ENCODE measurements around the gene HOXA2.

The HOXA2 gene

GRCh38 chr7:27112361-27112760 is 9.9 kb upstream of the HOXA2 start:
- Histone ChIP-seq H3K9ac (ENCODE audit: low read length) (no peak overlapping the region), H3K9me3 (ENCODE audit: control insufficient read depth, low read depth, low read length) (no peaks in the 10 kb centered on the region), H3K27me3 (ENCODE audit: control insufficient read depth, insufficient read depth, low read length) (peaks cover 97% of the 10 kb centered on the region), H3K4me3 (ENCODE audit: low read length) (no peak overlapping the region), H3K4me1 (ENCODE audit: control insufficient read depth, low read depth, low read length) (no peaks in the 10 kb centered on the region), H3K36me3 (ENCODE audit: control insufficient read depth, low read depth, low read length) (no peaks in the 10 kb centered on the region), H3K27ac (ENCODE audit: low read length) (no peak overlapping the region)

DNA sequence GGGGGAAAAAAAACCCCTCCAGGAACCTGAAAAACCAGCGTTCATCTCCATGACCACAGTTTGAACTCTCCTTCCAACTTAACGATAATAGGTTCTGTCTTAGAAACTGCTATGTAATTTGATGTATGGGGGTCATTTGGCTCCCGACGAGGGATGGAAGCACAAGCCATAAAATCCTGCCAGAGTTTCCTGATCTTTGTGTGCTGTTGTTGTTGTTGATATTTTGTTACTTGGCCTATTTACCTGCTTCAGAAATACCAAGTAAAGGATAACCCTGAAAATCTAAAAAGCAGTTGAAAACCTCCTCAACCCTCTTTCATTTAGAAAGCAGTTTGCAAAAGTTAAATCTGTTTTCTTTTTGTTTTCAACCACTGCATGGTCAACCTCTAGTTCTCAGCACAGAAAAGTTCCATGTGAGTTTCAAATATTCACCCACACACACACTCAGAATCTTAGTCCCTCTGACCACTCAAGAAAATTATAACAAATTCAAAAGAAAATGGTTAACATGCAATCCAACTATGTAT is 9.3 kb upstream of the HOXA2 start:
- no peak overlapping the region for H3K4me3 ChIP-seq (ENCODE audit: low read length)
- no peak overlapping the region for H3K9ac ChIP-seq (ENCODE audit: low read length)
- H3K36me3 ChIP-seq (ENCODE audit: control insufficient read depth, low read depth, low read length) = no peaks in the 10 kb centered on the region
- H3K4me1 ChIP-seq (ENCODE audit: control insufficient read depth, low read depth, low read length) = no peaks in the 10 kb centered on the region
- peaks cover 97% of the 10 kb centered on the region for H3K27me3 ChIP-seq (ENCODE audit: control insufficient read depth, insufficient read depth, low read length)
- no peak overlapping the region for H3K27ac ChIP-seq (ENCODE audit: low read length)
- H3K9me3 ChIP-seq (ENCODE audit: control insufficient read depth, low read depth, low read length) = no peaks in the 10 kb centered on the region

GRCh38 chr7:27111042-27111750 is 8.7 kb upstream of the HOXA2 start:
- Histone ChIP-seq H3K27me3 (ENCODE audit: control insufficient read depth, insufficient read depth, low read length) (peaks cover 97% of the 10 kb centered on the region), H3K4me3 (ENCODE audit: low read length) (no peak overlapping the region), H3K27ac (ENCODE audit: low read length) (no peak overlapping the region), H3K36me3 (ENCODE audit: control insufficient read depth, low read depth, low read length) (no peaks in the 10 kb centered on the region), H3K4me1 (ENCODE audit: control insufficient read depth, low read depth, low read length) (no peaks in the 10 kb centered on the region), H3K9ac (ENCODE audit: low read length) (no peak overlapping the region), H3K9me3 (ENCODE audit: control insufficient read depth, low read depth, low read length) (no peaks in the 10 kb centered on the region)

- Histone ChIP-seq H3K27ac (ENCODE audit: low read length) (no peak overlapping the region), H3K27me3 (ENCODE audit: control insufficient read depth, insufficient read depth, low read length) (peaks cover 97% of the 10 kb centered on the region), H3K4me1 (ENCODE audit: control insufficient read depth, low read depth, low read length) (no peaks in the 10 kb centered on the region), H3K36me3 (ENCODE audit: control insufficient read depth, low read depth, low read length) (no peaks in the 10 kb centered on the region), H3K9me3 (ENCODE audit: control insufficient read depth, low read depth, low read length) (no peaks in the 10 kb centered on the region), H3K9ac (ENCODE audit: low read length) (no peak overlapping the region), H3K4me3 (ENCODE audit: low read length) (peak overlapping the region; percentile 17)
Measured at GRCh38 chr7:27110186-27111031, 7.9 kb upstream of the HOXA2 start.

DNA sequence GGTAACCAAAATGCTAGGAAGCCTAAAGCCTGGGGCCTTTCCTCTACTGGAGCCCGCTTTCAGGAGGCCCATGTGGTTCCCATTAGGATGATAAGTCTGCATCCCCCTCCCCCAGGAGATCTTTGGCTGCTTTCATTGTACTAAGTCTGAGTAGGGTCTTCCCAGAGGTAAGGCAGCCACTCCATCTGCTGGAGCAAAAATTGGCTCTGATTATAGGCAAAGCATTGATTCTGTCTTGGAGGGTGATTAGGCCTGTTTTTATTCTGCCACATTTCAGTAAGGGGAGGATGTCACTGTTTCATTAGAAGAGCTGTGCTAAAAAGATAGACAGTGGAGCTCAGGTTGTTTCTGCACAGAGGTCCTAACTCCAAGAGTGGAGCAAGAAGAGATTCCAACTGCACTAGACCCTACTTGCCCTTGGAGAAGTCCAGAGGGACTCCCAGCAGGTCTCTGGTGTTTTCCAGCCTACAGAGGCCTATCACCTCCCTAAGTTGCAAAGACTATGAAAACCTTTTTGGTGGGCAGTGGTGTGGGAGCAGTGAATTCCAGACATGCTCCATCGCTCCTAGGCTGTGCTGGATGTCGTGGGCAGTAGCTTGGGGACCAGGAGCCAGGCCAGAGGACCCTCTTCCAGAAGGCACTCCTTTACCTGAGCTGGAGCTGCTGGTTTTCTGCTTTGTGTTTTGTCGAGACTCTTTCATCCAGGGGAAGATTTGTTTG is 7.1 kb upstream of the HOXA2 start:
- peaks cover 97% of the 10 kb centered on the region for H3K27me3 ChIP-seq (ENCODE audit: control insufficient read depth, insufficient read depth, low read length)
- no peak overlapping the region for H3K27ac ChIP-seq (ENCODE audit: low read length)
- no peaks in the 10 kb centered on the region for H3K4me1 ChIP-seq (ENCODE audit: control insufficient read depth, low read depth, low read length)
- no peak overlapping the region for H3K9ac ChIP-seq (ENCODE audit: low read length)
- H3K4me3 ChIP-seq (ENCODE audit: low read length) = no peak overlapping the region
- H3K36me3 ChIP-seq (ENCODE audit: control insufficient read depth, low read depth, low read length) = no peaks in the 10 kb centered on the region
- no peaks in the 10 kb centered on the region for H3K9me3 ChIP-seq (ENCODE audit: control insufficient read depth, low read depth, low read length)

DNA sequence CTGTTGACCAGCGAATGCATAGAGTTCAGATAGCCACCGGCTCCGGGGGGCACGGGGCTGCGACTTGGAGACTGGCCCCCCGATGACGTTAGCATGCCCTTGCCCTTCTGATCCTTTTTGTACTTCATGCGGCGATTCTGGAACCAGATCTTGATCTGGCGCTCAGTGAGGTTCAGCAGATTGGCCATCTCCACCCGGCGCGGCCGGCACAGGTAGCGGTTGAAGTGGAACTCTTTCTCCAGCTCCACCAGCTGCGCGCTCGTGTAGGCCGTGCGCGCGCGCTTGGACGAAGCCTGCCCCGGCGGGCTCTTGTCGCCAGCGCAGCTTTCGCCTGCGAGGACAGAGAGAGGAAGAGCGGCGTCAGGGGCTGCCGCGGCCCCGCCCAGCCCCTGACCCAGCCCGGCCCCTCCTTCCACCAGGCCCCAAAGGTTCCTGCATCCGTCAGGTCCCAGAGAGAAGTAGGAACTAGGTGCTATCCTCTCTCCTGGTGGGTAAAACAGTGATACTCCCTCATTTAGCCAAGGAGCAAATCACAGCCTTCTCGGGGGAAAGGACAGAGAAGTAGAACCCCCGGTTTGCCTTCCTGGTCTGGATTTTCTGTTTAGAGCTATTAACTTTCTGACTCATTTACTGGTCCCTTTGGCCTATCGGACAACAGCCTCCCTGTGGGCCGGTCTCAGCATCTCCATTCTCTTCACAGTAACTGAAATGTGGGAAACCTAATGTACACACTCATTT is 6.1 kb upstream of the HOXA2 start:
- Histone ChIP-seq H3K9me3 (ENCODE audit: control insufficient read depth, low read depth, low read length) (no peaks in the 10 kb centered on the region), H3K27me3 (ENCODE audit: control insufficient read depth, insufficient read depth, low read length) (peaks cover 100% of the 10 kb centered on the region), H3K36me3 (ENCODE audit: control insufficient read depth, low read depth, low read length) (no peaks in the 10 kb centered on the region), H3K4me3 (ENCODE audit: low read length) (no peak overlapping the region), H3K4me1 (ENCODE audit: control insufficient read depth, low read depth, low read length) (no peaks in the 10 kb centered on the region), H3K27ac (ENCODE audit: low read length) (no peak overlapping the region), H3K9ac (ENCODE audit: low read length) (no peak overlapping the region)

- H3K36me3 ChIP-seq (ENCODE audit: control insufficient read depth, low read depth, low read length) = no peaks in the 10 kb centered on the region
- H3K4me1 ChIP-seq (ENCODE audit: control insufficient read depth, low read depth, low read length) = no peaks in the 10 kb centered on the region
- H3K4me3 ChIP-seq (ENCODE audit: low read length) = no peak overlapping the region
- H3K9ac ChIP-seq (ENCODE audit: low read length) = no peak overlapping the region
- H3K9me3 ChIP-seq (ENCODE audit: control insufficient read depth, low read depth, low read length) = no peaks in the 10 kb centered on the region
- no peak overlapping the region for H3K27ac ChIP-seq (ENCODE audit: low read length)
- H3K27me3 ChIP-seq (ENCODE audit: control insufficient read depth, insufficient read depth, low read length) = peaks cover 100% of the 10 kb centered on the region
Measured at GRCh38 chr7:27107391-27108381, 5.2 kb upstream of the HOXA2 start.

- Histone ChIP-seq H3K27me3 (ENCODE audit: control insufficient read depth, insufficient read depth, low read length) (peaks cover 100% of the 10 kb centered on the region), H3K9me3 (ENCODE audit: control insufficient read depth, low read depth, low read length) (no peaks in the 10 kb centered on the region), H3K4me1 (ENCODE audit: control insufficient read depth, low read depth, low read length) (no peaks in the 10 kb centered on the region), H3K27ac (ENCODE audit: low read length) (no peak overlapping the region), H3K9ac (ENCODE audit: low read length) (no peak overlapping the region), H3K36me3 (ENCODE audit: control insufficient read depth, low read depth, low read length) (no peaks in the 10 kb centered on the region), H3K4me3 (ENCODE audit: low read length) (peak overlapping the region; percentile 4)
Measured at GRCh38 chr7:27106901-27107240, 4.4 kb upstream of the HOXA2 start.

GRCh38 chr7:27106181-27106900 is 3.9 kb upstream of the HOXA2 start:
- Histone ChIP-seq H3K4me1 (ENCODE audit: control insufficient read depth, low read depth, low read length) (peaks cover under 1% of the 10 kb centered on the region), H3K27ac (ENCODE audit: low read length) (no peak overlapping the region), H3K9me3 (ENCODE audit: control insufficient read depth, low read depth, low read length) (no peaks in the 10 kb centered on the region), H3K4me3 (ENCODE audit: low read length) (no peak overlapping the region), H3K9ac (ENCODE audit: low read length) (no peak overlapping the region), H3K27me3 (ENCODE audit: control insufficient read depth, insufficient read depth, low read length) (peaks cover 100% of the 10 kb centered on the region), H3K36me3 (ENCODE audit: control insufficient read depth, low read depth, low read length) (no peaks in the 10 kb centered on the region)
